NCI-H2227 (cell line): ENCODE data around the gene TRMT10A.

ENCODE experiments used
- DNase-seq: peaks from one replicate; lab custom pipeline; 2025; ENCODE audit not compliant: unreplicated experiment; lab: John Stamatoyannopoulos, UW

TRMT10A gene

DNA sequence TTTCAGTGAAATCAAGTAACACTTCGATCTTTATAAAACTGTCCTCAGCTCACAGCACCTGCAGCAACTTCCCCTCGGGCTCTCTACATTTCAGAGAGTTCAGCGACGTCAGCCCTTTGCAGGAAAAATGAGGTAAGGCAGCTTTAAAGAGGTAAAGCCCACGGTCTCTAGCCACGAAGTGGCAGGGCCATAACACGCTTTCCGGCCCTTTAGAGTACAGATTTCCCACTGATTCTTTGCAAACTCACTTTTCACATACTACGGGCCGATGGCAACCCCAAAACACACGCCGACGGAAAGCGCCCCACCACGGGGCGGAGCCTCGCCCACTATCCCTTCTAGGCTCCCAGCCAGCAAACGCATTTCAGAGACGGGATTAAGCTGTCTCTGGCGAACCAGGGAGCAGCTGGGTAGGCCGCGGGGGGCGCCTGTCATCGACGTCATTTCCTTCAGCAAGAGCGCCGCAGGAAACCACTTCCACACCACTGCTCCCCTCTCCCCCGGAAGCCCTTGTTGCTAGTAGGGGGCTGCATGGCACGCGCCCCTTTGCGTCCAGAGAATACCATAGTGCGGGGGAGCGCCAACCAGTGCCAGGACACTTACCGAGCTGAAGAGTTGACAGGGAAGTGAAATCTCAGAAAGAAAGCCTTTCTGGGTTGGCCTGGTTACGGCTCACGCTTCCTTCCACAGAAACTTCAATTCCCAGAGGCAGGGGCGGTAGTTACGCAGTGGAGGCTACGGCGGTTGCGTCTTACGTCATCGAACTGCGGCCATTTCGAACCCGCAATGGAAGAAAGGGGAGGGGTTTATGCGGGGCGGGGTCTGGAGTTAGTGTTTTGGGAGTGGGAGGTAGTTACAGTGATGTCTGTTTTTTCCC is at the start of gene TRMT10A:
TSS of gene TRMT10A (minus strand) at position 730 of the 877 bp plus-strand sequence. CDS start 4,701 bp downstream, outside the sequence.
- DNase-seq, result peak; percentile 93

- no peak for DNase-seq
These were observed 48.9 kb upstream of the TRMT10A start for GRCh38 chr4:99612704-99613103.

DNA sequence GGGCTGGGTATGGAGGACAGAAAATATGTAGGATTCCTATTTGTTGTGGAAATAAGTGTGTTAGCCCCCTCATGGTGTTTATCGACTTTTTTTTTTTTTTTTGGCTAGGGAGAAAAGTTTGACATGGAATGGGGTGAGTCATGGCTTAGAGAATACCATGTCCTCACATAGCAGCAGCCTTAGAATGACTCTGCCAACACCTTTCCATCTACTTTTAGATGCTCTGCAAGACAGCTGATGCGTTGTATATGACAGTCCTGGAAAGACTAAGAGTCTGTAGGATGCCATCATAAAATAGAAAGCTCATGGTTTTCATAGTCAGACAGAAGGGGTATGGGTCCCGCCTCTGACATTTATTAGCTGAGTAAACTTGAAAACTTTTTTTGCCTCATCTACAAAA is 48.4 kb upstream of the TRMT10A start:
- no peak for DNase-seq

DNA sequence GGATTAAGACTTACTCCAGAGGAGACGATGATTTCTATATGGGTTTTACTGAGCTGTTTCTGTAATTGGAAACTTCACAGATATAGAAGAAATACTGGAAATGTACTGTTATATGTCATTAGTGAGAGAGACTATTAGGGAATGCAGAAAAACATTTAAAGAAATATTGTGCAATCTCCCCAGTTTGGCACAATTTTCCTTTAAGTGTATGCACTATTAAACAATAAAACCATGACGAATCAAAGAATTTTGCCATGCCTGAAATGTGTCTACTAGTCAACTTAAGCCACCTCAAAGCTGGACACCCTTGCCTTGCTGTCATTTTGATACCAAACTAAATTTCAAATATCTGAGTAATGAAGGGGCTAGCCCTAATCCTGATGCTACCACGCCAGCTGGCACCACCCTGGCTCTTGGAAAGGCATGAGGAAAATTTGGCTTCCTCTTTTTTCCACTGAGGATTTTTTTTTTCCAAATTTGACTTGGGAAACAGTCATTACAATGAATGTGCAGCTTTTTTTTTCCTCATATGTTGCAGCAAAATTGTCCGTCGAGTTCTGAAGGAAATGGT is 46.9 kb upstream of the TRMT10A start:
- no peak for DNase-seq

- peak; percentile 0 for DNase-seq
These were observed 44.6 kb upstream of the TRMT10A start for GRCh38 chr4:99608417-99608816.

GRCh38 chr4:99606716-99607115 is 42.9 kb upstream of the TRMT10A start:
- no peak for DNase-seq

- DNase-seq, result no peak
These were observed 31.0 kb upstream of the TRMT10A start for GRCh38 chr4:99594818-99595217.

GRCh38 chr4:99593781-99594641 is 30.2 kb upstream of the TRMT10A start:
- no peak for DNase-seq

- no peak for DNase-seq
These were observed 27.9 kb upstream of the TRMT10A start for GRCh38 chr4:99591757-99592156.

GRCh38 chr4:99587803-99588202 is 24.0 kb upstream of the TRMT10A start:
- no peak for DNase-seq

GRCh38 chr4:99587309-99587708 is 23.5 kb upstream of the TRMT10A start:
- DNase-seq, result no peak

DNA sequence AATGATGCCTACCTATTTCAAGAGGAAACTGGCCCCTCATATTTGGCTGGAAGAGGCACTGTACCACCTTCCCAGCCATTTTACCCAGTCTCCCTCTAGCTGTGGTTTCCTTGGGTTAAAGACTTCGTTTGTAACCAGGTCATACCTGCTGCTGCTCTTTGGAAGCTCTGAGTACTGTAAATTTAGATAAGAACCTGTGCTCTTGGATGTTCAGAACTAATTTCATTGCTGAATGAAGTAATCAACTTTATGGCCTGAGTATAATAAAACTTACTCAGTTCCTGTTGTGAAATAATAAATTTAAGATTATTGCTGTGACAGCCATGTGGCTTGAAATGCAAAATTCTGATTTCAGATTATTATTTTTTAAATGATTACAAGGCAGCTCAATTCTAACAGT is 23.0 kb upstream of the TRMT10A start:
- no peak for DNase-seq

DNA sequence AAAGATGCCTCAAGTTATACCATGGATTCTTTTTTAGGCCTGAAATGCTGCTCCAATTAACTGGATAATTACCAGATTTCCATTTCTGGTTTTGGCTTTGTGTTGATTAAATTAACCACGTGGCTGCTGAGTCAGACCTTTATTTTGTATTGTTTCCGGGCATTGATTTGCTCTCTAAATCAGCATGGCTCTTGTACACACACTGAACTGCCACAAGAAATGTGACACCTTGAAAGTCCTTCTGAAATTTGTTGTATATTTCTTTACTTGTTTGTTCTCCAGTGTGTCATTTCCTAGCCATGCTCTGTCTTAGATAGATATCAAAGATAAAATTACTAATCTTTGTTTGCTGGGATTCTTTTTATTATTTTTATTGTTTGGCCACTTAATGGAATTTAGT is 22.5 kb upstream of the TRMT10A start:
- no peak for DNase-seq

GRCh38 chr4:99585516-99585915 is 21.7 kb upstream of the TRMT10A start:
- no peak for DNase-seq

- no peak for DNase-seq
These were observed 14.9 kb upstream of the TRMT10A start for GRCh38 chr4:99578714-99579113.

DNA sequence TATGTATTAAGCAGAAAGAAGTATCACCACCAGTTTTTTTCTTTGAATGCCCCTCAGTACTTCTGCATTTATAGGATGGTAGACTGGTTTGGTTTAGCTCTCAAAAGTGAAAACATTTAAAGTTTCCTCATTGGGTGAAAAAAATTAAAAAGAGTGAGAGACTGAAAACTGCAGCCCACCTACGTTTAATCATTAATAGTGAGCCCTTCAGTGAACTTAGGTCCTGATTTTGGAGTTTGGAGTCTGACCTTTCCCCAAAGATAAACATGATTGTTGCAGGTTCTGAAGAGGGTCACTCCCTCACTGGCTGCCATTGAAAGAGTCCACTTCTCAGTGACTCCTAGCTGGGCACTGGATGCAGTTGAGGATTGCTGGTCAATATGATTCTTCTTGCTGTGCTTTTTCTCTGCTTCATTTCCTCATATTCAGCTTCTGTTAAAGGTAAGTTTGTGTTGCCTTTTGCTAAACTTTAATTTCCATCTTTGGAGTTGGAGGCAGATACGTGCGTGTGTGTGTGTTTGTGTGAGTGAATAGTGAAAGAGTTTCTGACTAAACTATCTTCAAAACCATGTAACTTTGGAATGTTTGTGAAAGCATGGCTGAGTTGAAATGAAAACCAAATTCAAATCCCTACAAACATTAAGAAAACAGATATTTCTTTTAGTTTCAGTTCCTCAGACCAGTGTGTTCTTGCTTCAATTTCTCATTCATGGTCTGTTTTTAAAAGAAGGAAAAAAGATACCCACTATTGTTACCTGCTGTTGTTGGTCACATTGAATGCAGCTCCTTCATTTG is 10.9 kb upstream of the TRMT10A start, which contains the start of gene MTTP:
TSS of gene MTTP (plus strand) at position 295 of the 795 bp plus-strand sequence. CDS start at position 381, 86 bp downstream.
- no peak for DNase-seq

- DNase-seq, result no peak
These were observed 10.0 kb upstream of the TRMT10A start for GRCh38 chr4:99573735-99574368.

DNA sequence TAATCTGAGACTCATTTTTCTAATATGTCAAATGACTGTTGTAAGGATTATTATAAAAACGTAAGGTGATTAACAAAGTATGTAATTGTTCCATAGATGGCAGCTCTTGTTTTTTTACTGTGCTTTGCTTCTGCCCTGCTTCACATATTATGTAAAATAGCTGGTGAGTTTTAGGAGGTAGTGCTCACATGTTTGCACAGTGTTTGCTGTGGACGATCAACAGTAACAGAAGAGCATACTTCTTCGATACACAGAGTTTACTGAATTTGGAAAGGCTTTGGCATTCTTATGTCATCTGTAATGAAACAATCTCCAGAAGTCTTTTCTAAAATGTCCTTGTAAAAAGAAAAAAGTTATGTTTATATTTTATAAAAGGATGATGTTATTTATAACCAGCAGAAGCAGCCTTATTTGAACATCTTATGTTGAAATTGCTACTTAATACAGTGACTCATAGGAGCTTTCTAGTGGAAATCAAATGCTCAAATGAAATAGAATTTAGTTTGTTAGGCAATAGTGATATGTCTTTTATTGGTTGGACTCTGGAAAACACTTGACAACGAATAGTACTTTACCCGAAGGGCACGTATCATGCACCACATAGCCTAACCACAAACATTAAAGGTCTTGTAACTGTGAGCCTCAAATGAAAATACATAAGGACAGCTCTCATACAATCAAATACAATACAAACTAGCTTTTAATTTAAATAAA is 8.8 kb upstream of the TRMT10A start:
- DNase-seq, result no peak

- DNase-seq, result no peak
These were observed 8.0 kb upstream of the TRMT10A start for GRCh38 chr4:99571883-99572282.

DNA sequence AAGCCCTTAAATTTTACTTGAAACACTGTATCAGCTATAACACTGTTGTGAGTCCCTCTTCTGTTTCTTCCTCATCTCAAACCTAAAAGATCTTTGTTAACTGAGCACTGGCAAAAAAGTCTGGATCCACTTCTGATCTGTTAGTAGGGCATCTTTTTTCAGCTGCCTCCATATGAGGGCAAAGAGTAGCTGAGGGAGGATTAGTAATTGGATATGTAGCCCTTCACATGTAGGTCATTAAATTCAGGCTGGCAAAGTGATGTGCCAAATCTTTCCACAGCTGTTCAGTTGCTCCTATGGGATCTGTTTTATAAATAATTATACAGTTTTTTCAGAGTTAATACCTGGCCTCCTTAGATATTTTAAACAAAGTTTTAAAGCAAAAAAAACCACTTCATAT is 1.1 kb upstream of the TRMT10A start:
- DNase-seq, result no peak
